H1 (cell line): ENCODE measurements around the gene ARPP21. TPM values are rescaled to one million over a fixed set of nuclear protein-coding genes. Genes with fewer than 3 reads are reported as not detected.

Source experiments
- CTCF ChIA-PET: fragments of 300-600 bp; sonication (Branson Sonifier 250); formaldehyde crosslinking; loops from one replicate; lab custom pipeline; 2021; ENCODE audit not compliant: partially characterized antibody; lab: Charles Lee
- POLR2A ChIA-PET: fragments of 300-600 bp; sonication (Branson Sonifier 250); formaldehyde crosslinking; loops from one replicate; lab custom pipeline; 2021; ENCODE audit warnings: inconsistent platforms; ENCODE audit not compliant: partially characterized antibody; lab: Charles Lee
- DNase-seq, 2 experiments: peaks; one replicate each; pipeline versions ENCODE4 v3.0.0 to v3.0.0-alpha.2; 2010 to 2022; ENCODE audit warnings: low spot score in 2 of 2, low read depth in 1 of 2, mixed read lengths in 1 of 2
- FAIRE-seq: peaks from 2 replicates; lab custom pipeline; 2011; peaks lifted over from hg19 to GRCh38; lab: Jason Lieb, UNC
- H2AFZ ChIP-seq: 2 replicates; pipeline ENCODE4 v1.8.1; 2012; ENCODE audit warnings: low read length, inconsistent platforms
- H2AK5ac ChIP-seq: 2 replicates; pipeline ENCODE4 v1.6.1; 2013; ENCODE audit warnings: low read depth, low read length
- H2BK120ac ChIP-seq: replicated peaks from 2 replicates; pipeline ENCODE3; 2013; ENCODE audit warnings: low read depth, low read length, inconsistent platforms
- H2BK12ac ChIP-seq: 2 replicates; pipeline ENCODE4 v1.6.1; 2013; ENCODE audit warnings: low read depth, low read length
- H2BK15ac ChIP-seq: 2 replicates; pipeline ENCODE4 v1.6.1; 2013; ENCODE audit warnings: low read length
- H2BK20ac ChIP-seq: 2 replicates; pipeline ENCODE4 v1.6.1; 2013; ENCODE audit warnings: low read length
- H2BK5ac ChIP-seq: 2 replicates; pipeline ENCODE4 v1.6.1; 2013; ENCODE audit warnings: low read depth, low read length
- H3K14ac ChIP-seq: 2 replicates; pipeline ENCODE4 v1.6.1; 2013; ENCODE audit warnings: inconsistent platforms; ENCODE audit not compliant: insufficient read length
- H3K18ac ChIP-seq: 2 replicates; pipeline ENCODE4 v1.6.1; 2013; ENCODE audit warnings: low read length; ENCODE audit errors: extremely low read depth
- H3K23ac ChIP-seq: 2 replicates; pipeline ENCODE4 v1.6.1; 2013; ENCODE audit warnings: inconsistent platforms; ENCODE audit not compliant: insufficient read length
- H3K23me2 ChIP-seq: 2 replicates; pipeline ENCODE4 v1.6.1; 2013; ENCODE audit warnings: low read depth, low read length
- H3K27ac ChIP-seq: 2 replicates; pipeline ENCODE4 v1.6.1; 2011; ENCODE audit warnings: low read depth, low read length, inconsistent platforms
- H3K27me3 ChIP-seq, 4 experiments: replicated peaks in 1 of 4; 1 replicate in 1 of 4; 2 replicates in 3 of 4; pipeline versions ENCODE4 v1.6.1 to v1.8.1; 2011 to 2013; ENCODE audit warnings: low read length in 3 of 4, mild to moderate bottlenecking in 3 of 4, inconsistent platforms in 2 of 4, mixed read lengths in 2 of 4, moderate library complexity in 1 of 4; ENCODE audit not compliant: control insufficient read depth in 3 of 4, insufficient read depth in 3 of 4; ENCODE audit errors: extremely low read depth in 1 of 4
- H3K36me3 ChIP-seq, 4 experiments: 2 replicates each; pipeline versions ENCODE4 v1.6.1 to v1.8.1; 2011 to 2013; ENCODE audit warnings: mild to moderate bottlenecking in 4 of 4, low read length in 3 of 4, moderate library complexity in 2 of 4, control low read depth in 1 of 4, inconsistent platforms in 1 of 4; ENCODE audit not compliant: insufficient read depth in 4 of 4, control insufficient read depth in 2 of 4
- H3K4ac ChIP-seq: replicated peaks from 2 replicates; pipeline ENCODE3; 2013; ENCODE audit warnings: low read length, low read depth, mixed read lengths, inconsistent platforms; ENCODE audit not compliant: insufficient read length
- H3K4me1 ChIP-seq, 4 experiments: replicated peaks in 1 of 4; 1 replicate in 1 of 4; 2 replicates in 3 of 4; pipeline versions ENCODE4 v1.6.1 to v1.8.1; 2011 to 2013; ENCODE audit warnings: low read length in 3 of 4, inconsistent platforms in 2 of 4, mixed read lengths in 1 of 4; ENCODE audit not compliant: insufficient read depth in 4 of 4, control insufficient read depth in 3 of 4
- H3K4me2 ChIP-seq, 2 experiments: 2 replicates each; pipeline versions ENCODE4 v1.6.1 to v1.8.1; 2011 to 2013; ENCODE audit warnings: low read depth in 2 of 2, low read length in 2 of 2, control low read depth in 1 of 2, inconsistent platforms in 1 of 2, mild to moderate bottlenecking in 1 of 2; ENCODE audit not compliant: insufficient read depth in 1 of 2
- H3K4me3 ChIP-seq, 4 experiments: fragments of 200-600, 300-600 bp in 1 of 4; sonication (generic), shearing (Covaris generic), sonication (Bioruptor Twin) in 1 of 4; 2 replicates each; pipeline versions ENCODE4 v1.5.1 to v1.8.1; 2011 to 2016; ENCODE audit warnings: low read length in 4 of 4, low read depth in 3 of 4, control low read depth in 2 of 4, inconsistent platforms in 2 of 4, mild to moderate bottlenecking in 2 of 4, mixed read lengths in 1 of 4, moderate library complexity in 1 of 4; ENCODE audit not compliant: insufficient read depth in 2 of 4; ENCODE audit errors: extremely low read depth in 1 of 4
- H3K56ac ChIP-seq: replicated peaks from 2 replicates; pipeline ENCODE3; 2013; ENCODE audit warnings: low read depth, mild to moderate bottlenecking, mixed read lengths, low read length, inconsistent platforms; ENCODE audit not compliant: insufficient read length
- H3K79me1 ChIP-seq: 2 replicates; pipeline ENCODE4 v1.6.1; 2013; ENCODE audit warnings: low read depth, low read length, control low read depth
- H3K79me2 ChIP-seq, 2 experiments: 2 replicates each; pipeline versions ENCODE4 v1.6.1 to v1.8.1; 2012 to 2013; ENCODE audit warnings: low read length in 2 of 2, mild to moderate bottlenecking in 2 of 2, inconsistent platforms in 1 of 2; ENCODE audit not compliant: insufficient read depth in 2 of 2, control insufficient read depth in 1 of 2
- H3K9ac ChIP-seq, 4 experiments: replicated peaks in 1 of 4; 1 replicate in 1 of 4; 2 replicates in 3 of 4; pipeline versions ENCODE4 v1.6.1 to v1.8.1; 2011 to 2013; ENCODE audit warnings: low read depth in 3 of 4, low read length in 3 of 4, control low read depth in 2 of 4, mild to moderate bottlenecking in 2 of 4, moderate library complexity in 2 of 4, inconsistent platforms in 1 of 4; ENCODE audit errors: extremely low read depth in 1 of 4
- H3K9me3 ChIP-seq, 2 experiments: 2 replicates each; pipeline versions ENCODE4 v1.6.1 to v1.8.1; 2012 to 2013; ENCODE audit warnings: mild to moderate bottlenecking in 2 of 2, moderate library complexity in 2 of 2, control low read depth in 1 of 2, inconsistent platforms in 1 of 2, low read depth in 1 of 2, low read length in 1 of 2, mixed read lengths in 1 of 2; ENCODE audit not compliant: insufficient read depth in 2 of 2
- H4K20me1 ChIP-seq, 2 experiments: replicated peaks in 1 of 2; 2 replicates each; pipeline versions ENCODE3 to v1.8.1; 2011 to 2013; ENCODE audit warnings: inconsistent platforms in 2 of 2, low read length in 2 of 2, mild to moderate bottlenecking in 1 of 2; ENCODE audit not compliant: insufficient read depth in 2 of 2, control insufficient read depth in 1 of 2
- H4K5ac ChIP-seq: 2 replicates; pipeline ENCODE4 v1.6.1; 2013; ENCODE audit warnings: low read length, low read depth, mixed read lengths, inconsistent platforms; ENCODE audit not compliant: insufficient read length
- H4K8ac ChIP-seq: 2 replicates; pipeline ENCODE4 v1.8.0; 2013; ENCODE audit warnings: mild to moderate bottlenecking, moderate library complexity, low read length, inconsistent platforms; ENCODE audit not compliant: insufficient read depth; ENCODE audit errors: extremely low read depth
- H4K91ac ChIP-seq: replicated peaks from 2 replicates; pipeline ENCODE3; 2013; ENCODE audit warnings: low read length, mixed read lengths, inconsistent platforms; ENCODE audit not compliant: insufficient read length
- ASH2L ChIP-seq: fragments of 200-600, 300-600 bp; sonication (generic); IDR thresholded peaks from one replicate; pipeline ENCODE4 v1.7.1; 2017; ENCODE audit warnings: low read length
- BRCA1 ChIP-seq: IDR thresholded peaks from 2 replicates; pipeline ENCODE4 v1.6.1; 2012; ENCODE audit warnings: low read depth, low read length, improper control_type of control experiment
- CHD1 ChIP-seq: IDR thresholded peaks from 2 replicates; pipeline ENCODE4 v1.6.1; 2012; ENCODE audit warnings: low read depth, low read length, improper control_type of control experiment
- GABPA ChIP-seq: IDR thresholded peaks from 2 replicates; pipeline ENCODE4 v1.6.1; 2011; ENCODE audit warnings: mild to moderate bottlenecking, low read length, moderate library complexity, borderline replicate concordance; ENCODE audit not compliant: insufficient read depth
- SAP30 ChIP-seq: fragments of 300-600 bp; sonication (generic); IDR thresholded peaks from 2 replicates; pipeline ENCODE4 v1.7.1; 2012; ENCODE audit warnings: low read length, moderate library complexity, mild to moderate bottlenecking, inconsistent platforms; ENCODE audit not compliant: insufficient read depth, insufficient replicate concordance
- SIX5 ChIP-seq: IDR thresholded peaks from 2 replicates; pipeline ENCODE4 v1.6.1; 2011; ENCODE audit warnings: mild to moderate bottlenecking, low read depth, low read length
- WGBS, 2 experiments: shearing (Covaris generic) in 1 of 2; methylation state at CpG; one replicate each; pipeline versions ENCODE4 v1.1.6 to v1.1.7; 2013 to 2015; ENCODE audit warnings: low lambda C conversion rate in 2 of 2, mixed read lengths in 2 of 2, inconsistent platforms in 1 of 2, low coverage in 1 of 2, missing lambda C conversion rate in 1 of 2; ENCODE audit not compliant: insufficient replicate concordance in 2 of 2, insufficient coverage in 1 of 2, insufficient read length in 1 of 2; ENCODE audit errors: extremely low coverage in 1 of 2, missing lambda C conversion rate in 1 of 2; 5-methylcytosine and 5-hydroxymethylcytosine counted together
- polyA plus RNA-seq, 7 experiments: library from polyadenylated mRNA; depleted of rRNA in 3 of 7; stranded (reverse) in 5 of 7; unstranded in 2 of 7; fragments of >200 nt in 5 of 7; fragments of 200-250 nt in 2 of 7; gene quantifications; 1 replicate in 5 of 7; 2 replicates in 1 of 7; 4 replicates in 1 of 7; pipeline versions ENCODE4 v1.2.1 to v1.2.3, GENCODE V29; 2011 to 2013; ENCODE audit warnings: missing spikeins in 2 of 7, mixed read lengths in 2 of 7
- total RNA-seq: library from RNA; stranded (reverse); fragmentation: NEBNext Ultra II Directional; extraction: Animal tissue kit (Norgen Biotek cat#: 25700); gene quantifications from 2 replicates; pipeline ENCODE4 v1.2.1, GENCODE V29; 2021

The ARPP21 gene
- total and polyA plus RNA-seq, 2 of the 8 experiments (the other 6 are each of a cell fraction or from before 2014, with no cell fraction given): not detected

DNA sequence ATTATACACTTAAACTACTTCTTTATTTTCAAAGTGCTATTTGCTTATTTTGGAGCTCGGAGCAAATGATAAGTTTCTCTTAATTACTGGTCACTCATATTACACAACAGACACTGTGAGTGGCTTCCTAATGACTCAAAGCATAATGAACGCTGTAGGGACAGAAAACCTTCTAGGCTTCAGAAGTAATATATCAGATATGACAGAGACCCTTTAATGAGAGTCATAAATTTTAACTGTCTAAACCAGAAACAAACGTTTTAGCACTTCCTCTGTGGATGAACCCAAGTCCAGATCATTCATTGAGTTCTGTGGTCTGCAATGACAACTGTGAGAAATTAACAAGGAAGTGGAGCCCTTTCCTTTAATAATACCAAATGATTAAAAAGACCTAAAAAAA lies 66.6 kb downstream of the ARPP21 start:
- no peak overlapping the region for H3K4me3 ChIP-seq
- ChIA-PET POLR2A (no interaction called here), CTCF (interaction anchor here (0.7 kb wide), 1 partner anchor 294 kb away, joined by 3 read pairs; no protein-coding TSS in a partner anchor)
- H3K23me2 ChIP-seq: no peaks in the 10 kb centered on the region; the same call in 1 of the 2 replicates
- H3K27me3 ChIP-seq: no peaks in the 10 kb centered on the region
- no peak overlapping the region for H3K4ac ChIP-seq
- H3K18ac ChIP-seq: no peak overlapping the region
- H3K9me3 ChIP-seq: no peaks in the 10 kb centered on the region
- H2BK20ac ChIP-seq: no peak overlapping the region
- DNase-seq (no peak), FAIRE-seq (no peak)
- H4K8ac ChIP-seq: no peak overlapping the region
- no peak overlapping the region for H2AK5ac ChIP-seq
- H2AFZ ChIP-seq: no peak overlapping the region
- no peak overlapping the region for H4K91ac ChIP-seq
- H3K9ac ChIP-seq: no peak overlapping the region
- 86% methylated on average over 3 of the region's 3 CpGs; no CpG with 5 or more reads in 1 of the 2 experiments for WGBS, 2 experiments
- no peaks in the 10 kb centered on the region for H3K79me2 ChIP-seq
- H3K79me1 ChIP-seq: no peaks in the 10 kb centered on the region
- no peak overlapping the region for H4K5ac ChIP-seq
- H3K4me2 ChIP-seq: no peak overlapping the region
- H3K56ac ChIP-seq: no peak overlapping the region
- H4K20me1 ChIP-seq: no peaks in the 10 kb centered on the region
- no peaks in the 10 kb centered on the region for H3K36me3 ChIP-seq
- H2BK120ac ChIP-seq: no peak overlapping the region
- no peak overlapping the region for H3K14ac ChIP-seq
- TF ChIP-seq CHD1 (no peak), SIX5 (no peak), ASH2L (no peak), BRCA1 (no peak), SAP30 (no peak), GABPA (no peak)
- no peak overlapping the region for H2BK5ac ChIP-seq
- H3K27ac ChIP-seq: no peak overlapping the region
- no peak overlapping the region for H3K23ac ChIP-seq
- H3K4me1 ChIP-seq: 0 out of 7 replicates have a peak, but pooled peaks cover 0 to 2% (median 0%) of the 10 kb centered on the region in 4 experiments
- H2BK12ac ChIP-seq: no peak overlapping the region
- H2BK15ac ChIP-seq: no peak overlapping the region
